ENCODE data around the gene NRF1. TPM values are rescaled to one million over a fixed set of nuclear protein-coding genes. Genes with fewer than 3 reads are reported as not detected.

NRF1 gene
- total and polyA plus RNA-seq, 2 of the 13 experiments (the other 11 are each of a cell fraction or from before 2014, with no cell fraction given) = 9.3 to 10.1 TPM

DNA sequence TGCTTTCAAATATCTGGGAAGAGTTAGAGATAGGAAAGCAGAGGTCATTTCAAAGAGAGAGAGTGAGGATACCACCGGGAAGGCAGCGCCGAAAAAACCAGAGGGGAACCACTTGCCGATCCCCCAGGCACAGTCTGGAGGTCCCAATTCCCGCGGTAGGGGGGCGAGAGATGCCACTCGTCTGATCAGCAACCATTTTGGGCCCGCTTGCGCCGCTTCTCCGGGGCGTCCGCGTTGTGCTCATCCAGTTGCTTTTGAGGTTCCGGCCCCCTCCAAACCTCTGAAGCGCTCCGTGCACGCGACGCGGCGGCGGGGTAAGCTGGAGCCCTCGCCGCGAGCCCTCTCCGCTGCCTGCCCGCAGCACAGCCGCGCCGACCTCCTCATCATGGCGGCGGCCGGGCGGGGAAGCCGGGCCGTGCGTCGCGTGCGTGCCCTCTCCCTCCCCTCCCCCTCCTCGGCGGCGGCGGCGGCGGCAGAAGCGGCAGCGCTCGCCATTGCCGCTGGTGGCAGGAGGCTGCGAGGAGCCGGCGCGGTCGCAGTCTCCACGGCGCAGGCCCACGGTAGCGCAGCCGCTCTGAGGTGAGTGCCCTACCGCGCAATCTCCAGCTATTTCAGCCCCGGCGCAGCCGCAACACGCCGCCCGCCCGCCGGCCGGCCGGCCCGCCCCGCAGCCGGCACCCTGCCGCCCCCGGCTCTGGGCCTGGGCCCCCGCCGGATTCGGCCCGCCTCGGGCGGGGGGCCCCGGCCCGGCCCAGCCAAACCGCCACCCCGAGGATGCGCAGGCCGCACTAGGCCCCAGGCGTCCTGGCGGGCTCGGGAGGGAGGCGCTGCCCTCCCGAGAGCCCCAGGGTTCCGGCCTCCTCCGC, at the start of gene NRF1 (continued):
- TF ChIP-seq, protein P1, sequence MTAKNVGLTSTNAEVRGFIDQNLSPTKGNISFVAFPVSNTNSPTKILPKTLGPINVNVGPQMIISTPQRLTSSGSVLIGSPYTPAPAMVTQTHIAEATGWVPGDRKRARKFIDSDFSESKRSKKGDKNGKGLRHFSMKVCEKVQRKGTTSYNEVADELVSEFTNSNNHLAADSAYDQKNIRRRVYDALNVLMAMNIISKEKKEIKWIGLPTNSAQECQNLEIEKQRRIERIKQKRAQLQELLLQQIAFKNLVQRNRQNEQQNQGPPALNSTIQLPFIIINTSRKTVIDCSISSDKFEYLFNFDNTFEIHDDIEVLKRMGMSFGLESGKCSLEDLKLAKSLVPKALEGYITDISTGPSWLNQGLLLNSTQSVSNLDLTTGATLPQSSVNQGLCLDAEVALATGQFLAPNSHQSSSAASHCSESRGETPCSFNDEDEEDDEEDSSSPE (CRISPR knock-in tag; IDR thresholded peaks at IDR 0.05) = peak; percentile 82
- TF ChIP-seq, protein P2, sequence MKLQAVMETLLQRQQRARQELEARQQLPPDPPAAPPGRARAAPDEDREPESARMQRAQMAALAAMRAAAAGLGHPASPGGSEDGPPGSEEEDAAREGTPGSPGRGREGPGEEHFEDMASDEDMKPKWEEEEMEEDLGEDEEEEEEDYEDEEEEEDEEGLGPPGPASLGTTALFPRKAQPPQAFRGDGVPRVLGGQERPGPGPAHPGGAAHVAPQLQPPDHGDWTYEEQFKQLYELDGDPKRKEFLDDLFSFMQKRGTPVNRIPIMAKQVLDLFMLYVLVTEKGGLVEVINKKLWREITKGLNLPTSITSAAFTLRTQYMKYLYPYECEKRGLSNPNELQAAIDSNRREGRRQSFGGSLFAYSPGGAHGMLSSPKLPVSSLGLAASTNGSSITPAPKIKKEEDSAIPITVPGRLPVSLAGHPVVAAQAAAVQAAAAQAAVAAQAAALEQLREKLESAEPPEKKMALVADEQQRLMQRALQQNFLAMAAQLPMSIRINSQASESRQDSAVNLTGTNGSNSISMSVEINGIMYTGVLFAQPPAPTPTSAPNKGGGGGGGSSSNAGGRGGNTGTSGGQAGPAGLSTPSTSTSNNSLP (IDR thresholded peaks at IDR 0.05; ENCODE audit: low read depth, low read length) = no peak
- TF ChIP-seq ZNF17 (CRISPR knock-in tag; IDR thresholded peaks at IDR 0.05) = no peak
- TF ChIP-seq U2AF1 (optimal IDR thresholded peaks at IDR 0.05; ENCODE audit: low read depth, low read length) = no peak
- TF ChIP-seq, protein P3, sequence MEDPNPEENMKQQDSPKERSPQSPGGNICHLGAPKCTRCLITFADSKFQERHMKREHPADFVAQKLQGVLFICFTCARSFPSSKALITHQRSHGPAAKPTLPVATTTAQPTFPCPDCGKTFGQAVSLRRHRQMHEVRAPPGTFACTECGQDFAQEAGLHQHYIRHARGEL (CRISPR knock-in tag; IDR thresholded peaks at IDR 0.05) = no peak
- TF ChIP-seq, protein P4, sequence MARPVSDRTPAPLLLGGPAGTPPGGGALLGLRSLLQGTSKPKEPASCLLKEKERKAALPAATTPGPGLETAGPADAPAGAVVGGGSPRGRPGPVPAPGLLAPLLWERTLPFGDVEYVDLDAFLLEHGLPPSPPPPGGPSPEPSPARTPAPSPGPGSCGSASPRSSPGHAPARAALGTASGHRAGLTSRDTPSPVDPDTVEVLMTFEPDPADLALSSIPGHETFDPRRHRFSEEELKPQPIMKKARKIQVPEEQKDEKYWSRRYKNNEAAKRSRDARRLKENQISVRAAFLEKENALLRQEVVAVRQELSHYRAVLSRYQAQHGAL (CRISPR knock-in tag; IDR thresholded peaks at IDR 0.05; ENCODE audit: not compliant biosample characterization) = no peak
- TF ChIP-seq, protein P5, sequence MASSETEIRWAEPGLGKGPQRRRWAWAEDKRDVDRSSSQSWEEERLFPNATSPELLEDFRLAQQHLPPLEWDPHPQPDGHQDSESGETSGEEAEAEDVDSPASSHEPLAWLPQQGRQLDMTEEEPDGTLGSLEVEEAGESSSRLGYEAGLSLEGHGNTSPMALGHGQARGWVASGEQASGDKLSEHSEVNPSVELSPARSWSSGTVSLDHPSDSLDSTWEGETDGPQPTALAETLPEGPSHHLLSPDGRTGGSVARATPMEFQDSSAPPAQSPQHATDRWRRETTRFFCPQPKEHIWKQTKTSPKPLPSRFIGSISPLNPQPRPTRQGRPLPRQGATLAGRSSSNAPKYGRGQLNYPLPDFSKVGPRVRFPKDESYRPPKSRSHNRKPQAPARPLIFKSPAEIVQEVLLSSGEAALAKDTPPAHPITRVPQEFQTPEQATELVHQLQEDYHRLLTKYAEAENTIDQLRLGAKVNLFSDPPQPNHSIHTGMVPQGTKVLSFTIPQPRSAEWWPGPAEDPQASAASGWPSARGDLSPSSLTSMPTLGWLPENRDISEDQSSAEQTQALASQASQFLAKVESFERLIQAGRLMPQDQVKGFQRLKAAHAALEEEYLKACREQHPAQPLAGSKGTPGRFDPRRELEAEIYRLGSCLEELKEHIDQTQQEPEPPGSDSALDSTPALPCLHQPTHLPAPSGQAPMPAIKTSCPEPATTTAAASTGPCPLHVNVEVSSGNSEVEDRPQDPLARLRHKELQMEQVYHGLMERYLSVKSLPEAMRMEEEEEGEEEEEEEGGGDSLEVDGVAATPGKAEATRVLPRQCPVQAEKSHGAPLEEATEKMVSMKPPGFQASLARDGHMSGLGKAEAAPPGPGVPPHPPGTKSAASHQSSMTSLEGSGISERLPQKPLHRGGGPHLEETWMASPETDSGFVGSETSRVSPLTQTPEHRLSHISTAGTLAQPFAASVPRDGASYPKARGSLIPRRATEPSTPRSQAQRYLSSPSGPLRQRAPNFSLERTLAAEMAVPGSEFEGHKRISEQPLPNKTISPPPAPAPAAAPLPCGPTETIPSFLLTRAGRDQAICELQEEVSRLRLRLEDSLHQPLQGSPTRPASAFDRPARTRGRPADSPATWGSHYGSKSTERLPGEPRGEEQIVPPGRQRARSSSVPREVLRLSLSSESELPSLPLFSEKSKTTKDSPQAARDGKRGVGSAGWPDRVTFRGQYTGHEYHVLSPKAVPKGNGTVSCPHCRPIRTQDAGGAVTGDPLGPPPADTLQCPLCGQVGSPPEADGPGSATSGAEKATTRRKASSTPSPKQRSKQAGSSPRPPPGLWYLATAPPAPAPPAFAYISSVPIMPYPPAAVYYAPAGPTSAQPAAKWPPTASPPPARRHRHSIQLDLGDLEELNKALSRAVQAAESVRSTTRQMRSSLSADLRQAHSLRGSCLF (CRISPR knock-in tag; IDR thresholded peaks at IDR 0.05; ENCODE audit: borderline replicate concordance) = no peak
- TF ChIP-seq, protein P6, sequence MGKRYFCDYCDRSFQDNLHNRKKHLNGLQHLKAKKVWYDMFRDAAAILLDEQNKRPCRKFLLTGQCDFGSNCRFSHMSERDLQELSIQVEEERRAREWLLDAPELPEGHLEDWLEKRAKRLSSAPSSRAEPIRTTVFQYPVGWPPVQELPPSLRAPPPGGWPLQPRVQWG (CRISPR knock-in tag; IDR thresholded peaks at IDR 0.05; ENCODE audit: borderline replicate concordance, low read depth) = no peak
- TF ChIP-seq BRCA1 (CRISPR knock-in tag; IDR thresholded peaks at IDR 0.05) = no peak
- TF ChIP-seq ZKSCAN1 (IDR thresholded peaks at IDR 0.05; ENCODE audit: low read length) = no peak
- no peak for TF ChIP-seq ZSCAN22 (CRISPR knock-in tag; IDR thresholded peaks at IDR 0.05)
- TF ChIP-seq MAFF (IDR thresholded peaks at IDR 0.05; ENCODE audit: low read depth, low read length) = no peak
- TF ChIP-seq, protein P7, sequence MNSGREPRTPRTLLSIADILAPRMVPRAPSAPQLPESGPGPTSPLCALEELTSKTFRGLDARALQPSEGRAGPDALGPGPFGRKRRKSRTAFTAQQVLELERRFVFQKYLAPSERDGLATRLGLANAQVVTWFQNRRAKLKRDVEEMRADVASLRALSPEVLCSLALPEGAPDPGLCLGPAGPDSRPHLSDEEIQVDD (CRISPR knock-in tag; IDR thresholded peaks at IDR 0.05; ENCODE audit: borderline replicate concordance) = peak; percentile 88; the same call in 1 of the 2 replicates
- peak; percentile 77 for TF ChIP-seq POLR2AphosphoS5 (IDR thresholded peaks at IDR 0.05; ENCODE audit: low read depth, low read length)
- TF ChIP-seq ZNF446 (CRISPR knock-in tag; IDR thresholded peaks at IDR 0.05) = no peak
- TF ChIP-seq SP140L (CRISPR knock-in tag; IDR thresholded peaks at IDR 0.05; ENCODE audit: borderline replicate concordance) = no peak
- TF ChIP-seq ZNF224 (CRISPR knock-in tag; IDR thresholded peaks at IDR 0.05) = peak; percentile 38; the same call in 1 of the 2 replicates
- peak; percentile 46; the same call in 1 of the 2 replicates for TF ChIP-seq ZNF776 (CRISPR knock-in tag; IDR thresholded peaks at IDR 0.05)
- TF ChIP-seq ZNF44 (CRISPR knock-in tag; IDR thresholded peaks at IDR 0.05) = no peak
